Left lung (tissue), 10 donors: ENCODE results near the gene NBAS. TPM values are rescaled to one million over a fixed set of nuclear protein-coding genes. Genes with fewer than 3 reads are reported as not detected.

Experiments
- ATAC-seq: fragments of 200-7000 bp; cut with Tn5 transposase; one replicate; pipeline ENCODE4 v1.9.1; 2020; ENCODE audit warnings: moderate library complexity
- DNase-seq, 4 donors: peaks; one replicate each; pipeline ENCODE4 v3.0.0-alpha.2; 2013 to 2020
- H3K27ac ChIP-seq, 2 donors: fragments of 200-600 bp; sonication (generic) in 1 of 2; one replicate each; pipeline versions ENCODE4 v1.5.0 to v1.8.0; 2020 to 2021
- H3K27me3 ChIP-seq, 2 donors: fragments of 200-600 bp; sonication (generic) in 1 of 2; one replicate each; pipeline versions ENCODE4 v1.5.0 to v1.8.0; 2020 to 2021
- H3K36me3 ChIP-seq, 2 donors: fragments of 200-600 bp; sonication (generic) in 1 of 2; one replicate each; pipeline versions ENCODE4 v1.5.0 to v1.8.0; 2020 to 2021
- H3K4me1 ChIP-seq, 2 donors: fragments of 200-600 bp; one replicate each; pipeline ENCODE4 v1.8.0; 2021
- H3K4me3 ChIP-seq, 2 donors: fragments of 200-600 bp; sonication (generic) in 1 of 2; one replicate each; pipeline versions ENCODE4 v1.5.0 to v1.8.0; 2020 to 2021; ENCODE audit warnings: mild to moderate bottlenecking in 1 of 2
- H3K9me3 ChIP-seq, 2 donors: fragments of 200-600 bp; sonication (generic) in 1 of 2; one replicate each; pipeline versions ENCODE4 v1.5.0 to v1.8.0; 2020 to 2021
- CTCF ChIP-seq, 2 donors: fragments of 200-600 bp; sonication (generic) in 1 of 2; IDR thresholded peaks; one replicate each; pipeline versions ENCODE4 v1.5.0 to v1.8.0; 2021; ENCODE audit warnings: antibody characterized with exemption in 2 of 2
- intact Hi-C, 2 donors: fragments of 100-400 bp; cut with DNase I; formaldehyde crosslinking; loops; one replicate each; pipeline versions ENCODE4 v1.11.2 to v1.14.2; 2022
- polyA plus RNA-seq, 6 donors: library from polyadenylated mRNA; unstranded; fragments of 120-200 nt; gene quantifications; one replicate each; pipeline ENCODE4 v1.2.1, GENCODE V29; 2013; ENCODE audit not compliant: insufficient read length in 6 of 6
- total RNA-seq, 2 donors: library from RNA; stranded (reverse); fragmentation: NEBNext Ultra II Directional; extraction: Animal tissue kit (Norgen Biotek cat#: 25700); gene quantifications; one replicate each; pipeline ENCODE4 v1.2.1, GENCODE V29; 2021
- donor health status: DM: no; HTN: yes; CAD: no.
- donor health status: DM: no; HTN: no; CAD: no.

The NBAS gene
- total and polyA plus RNA-seq, 8 donors, result 36.6 to 57.4 (median 46.3) TPM

GRCh38 chr2:15607709-15608391 lies 46.7 kb upstream of the NBAS start:
- Histone ChIP-seq H3K27ac (no peak overlapping the region), H3K36me3 (peaks cover 3 to 76% of the 10 kb centered on the region in 2 donors)
- intact Hi-C loops, result no loop called here

GRCh38 chr2:15606481-15607441 lies 45.6 kb upstream of the NBAS start:
- no peak for DNase-seq
- intact Hi-C loops, result no loop called here
- peaks cover 3 to 87% of the 10 kb centered on the region in 2 donors for H3K36me3 ChIP-seq
- H3K9me3 ChIP-seq, result no peaks in the 10 kb centered on the region
- H3K4me3 ChIP-seq, result no peak overlapping the region
- H3K27ac ChIP-seq, result no peak overlapping the region
- no peak for ATAC-seq
- TF ChIP-seq CTCF (IDR thresholded peaks at IDR 0.05), result no peak
- H3K4me1 ChIP-seq, result no peaks in the 10 kb centered on the region
- H3K27me3 ChIP-seq, result no peaks in the 10 kb centered on the region

More at GRCh38 chr2:15607709-15608391, 46.7 kb upstream of the NBAS start:
- TF ChIP-seq CTCF (IDR thresholded peaks at IDR 0.05), result no peak
- DNase-seq (no peak), ATAC-seq (no peak)
- Histone ChIP-seq H3K4me3 (no peak overlapping the region), H3K9me3 (no peaks in the 10 kb centered on the region), H3K4me1 (no peaks in the 10 kb centered on the region), H3K27me3 (no peaks in the 10 kb centered on the region)

GRCh38 chr2:15605721-15606120 lies 44.6 kb upstream of the NBAS start:
- Histone ChIP-seq H3K4me1 (no peaks in the 10 kb centered on the region), H3K9me3 (no peaks in the 10 kb centered on the region), H3K27me3 (no peaks in the 10 kb centered on the region), H3K4me3 (no peak overlapping the region), H3K27ac (no peak overlapping the region), H3K36me3 (peaks cover 3 to 97% of the 10 kb centered on the region in 2 donors)
- no peak for DNase-seq
- intact Hi-C loops, result no loop called here
- ATAC-seq, result no peak
- TF ChIP-seq CTCF (IDR thresholded peaks at IDR 0.05), result no peak

- Histone ChIP-seq H3K4me1 (no peaks in the 10 kb centered on the region), H3K9me3 (no peaks in the 10 kb centered on the region), H3K4me3 (no peak overlapping the region), H3K27ac (no peak overlapping the region), H3K36me3 (peaks cover 3 to 100% of the 10 kb centered on the region in 2 donors), H3K27me3 (no peaks in the 10 kb centered on the region)
- no peak for TF ChIP-seq CTCF (IDR thresholded peaks at IDR 0.05)
- intact Hi-C loops, result no loop called here
- no peak for DNase-seq
- no peak for ATAC-seq
Measured at GRCh38 chr2:15603948-15604347, 42.8 kb upstream of the NBAS start.
